ENCODE data around the gene KHNYN. TPM values are rescaled to one million over a fixed set of nuclear protein-coding genes. Genes with fewer than 3 reads are reported as not detected.

Gene KHNYN
- total RNA-seq, 4 donors from 2014 or later: 56.7 to 145 (median 84.3) TPM

- no peak overlapping the region for H3K27ac ChIP-seq
- WGBS: 81% methylated on average over 3 of the region's 3 CpGs
- TF ChIP-seq POLR2A (IDR thresholded peaks at IDR 0.05): no peak
- TF ChIP-seq, protein P1, sequence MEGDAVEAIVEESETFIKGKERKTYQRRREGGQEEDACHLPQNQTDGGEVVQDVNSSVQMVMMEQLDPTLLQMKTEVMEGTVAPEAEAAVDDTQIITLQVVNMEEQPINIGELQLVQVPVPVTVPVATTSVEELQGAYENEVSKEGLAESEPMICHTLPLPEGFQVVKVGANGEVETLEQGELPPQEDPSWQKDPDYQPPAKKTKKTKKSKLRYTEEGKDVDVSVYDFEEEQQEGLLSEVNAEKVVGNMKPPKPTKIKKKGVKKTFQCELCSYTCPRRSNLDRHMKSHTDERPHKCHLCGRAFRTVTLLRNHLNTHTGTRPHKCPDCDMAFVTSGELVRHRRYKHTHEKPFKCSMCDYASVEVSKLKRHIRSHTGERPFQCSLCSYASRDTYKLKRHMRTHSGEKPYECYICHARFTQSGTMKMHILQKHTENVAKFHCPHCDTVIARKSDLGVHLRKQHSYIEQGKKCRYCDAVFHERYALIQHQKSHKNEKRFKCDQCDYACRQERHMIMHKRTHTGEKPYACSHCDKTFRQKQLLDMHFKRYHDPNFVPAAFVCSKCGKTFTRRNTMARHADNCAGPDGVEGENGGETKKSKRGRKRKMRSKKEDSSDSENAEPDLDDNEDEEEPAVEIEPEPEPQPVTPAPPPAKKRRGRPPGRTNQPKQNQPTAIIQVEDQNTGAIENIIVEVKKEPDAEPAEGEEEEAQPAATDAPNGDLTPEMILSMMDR (IDR thresholded peaks at IDR 0.05): no peak
- no peak for TF ChIP-seq EP300 (IDR thresholded peaks at IDR 0.05)
- TF ChIP-seq POLR2AphosphoS5 (IDR thresholded peaks at IDR 0.05): no peak
Measured at GRCh38 chr14:24459331-24459730, 29.6 kb downstream of the KHNYN start.

DNA sequence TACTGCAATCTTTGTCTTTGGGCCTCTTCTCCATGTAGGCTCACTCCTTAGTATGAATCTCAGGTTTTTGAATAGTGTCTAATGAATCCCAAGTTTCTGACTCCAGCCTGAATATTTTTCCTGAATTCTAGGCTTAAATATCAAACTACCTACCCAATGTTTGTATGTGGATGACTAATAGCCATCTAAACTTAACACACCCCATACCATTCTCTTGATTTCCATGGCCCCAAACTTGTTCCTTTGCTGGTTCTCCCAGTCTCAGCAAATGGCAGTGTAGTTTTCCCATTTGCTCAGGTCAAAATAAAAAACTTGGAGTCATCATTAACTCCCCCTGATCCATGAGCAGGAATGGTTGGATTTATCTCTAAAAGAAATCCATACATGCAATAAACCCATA lies 31.6 kb downstream of the KHNYN start:
- Histone ChIP-seq H3K4me1 (no peaks in the 10 kb centered on the region), H3K27ac (no peak overlapping the region), H3K36me3 (no peaks in the 10 kb centered on the region), H3K9me3 (no peaks in the 10 kb centered on the region), H3K4me3 (no peak overlapping the region), H3K27me3 (no peaks in the 10 kb centered on the region)
- TF ChIP-seq POLR2AphosphoS5 (IDR thresholded peaks at IDR 0.05): no peak
- TF ChIP-seq POLR2A (IDR thresholded peaks at IDR 0.05): no peak
- TF ChIP-seq, protein P1 (IDR thresholded peaks at IDR 0.05): no peak
- no peak for DNase-seq (ENCODE audit: low spot score in 2 of 2)

More at GRCh38 chr14:24459331-24459730, 29.6 kb downstream of the KHNYN start:
- DNase-seq (ENCODE audit: low spot score in 2 of 2): no peak
- no peaks in the 10 kb centered on the region for H3K4me1 ChIP-seq
- H3K4me3 ChIP-seq: no peak overlapping the region
- H3K27me3 ChIP-seq: no peaks in the 10 kb centered on the region
- H3K9me3 ChIP-seq: peaks cover 4% of the 10 kb centered on the region
- H3K36me3 ChIP-seq: no peaks in the 10 kb centered on the region

DNA sequence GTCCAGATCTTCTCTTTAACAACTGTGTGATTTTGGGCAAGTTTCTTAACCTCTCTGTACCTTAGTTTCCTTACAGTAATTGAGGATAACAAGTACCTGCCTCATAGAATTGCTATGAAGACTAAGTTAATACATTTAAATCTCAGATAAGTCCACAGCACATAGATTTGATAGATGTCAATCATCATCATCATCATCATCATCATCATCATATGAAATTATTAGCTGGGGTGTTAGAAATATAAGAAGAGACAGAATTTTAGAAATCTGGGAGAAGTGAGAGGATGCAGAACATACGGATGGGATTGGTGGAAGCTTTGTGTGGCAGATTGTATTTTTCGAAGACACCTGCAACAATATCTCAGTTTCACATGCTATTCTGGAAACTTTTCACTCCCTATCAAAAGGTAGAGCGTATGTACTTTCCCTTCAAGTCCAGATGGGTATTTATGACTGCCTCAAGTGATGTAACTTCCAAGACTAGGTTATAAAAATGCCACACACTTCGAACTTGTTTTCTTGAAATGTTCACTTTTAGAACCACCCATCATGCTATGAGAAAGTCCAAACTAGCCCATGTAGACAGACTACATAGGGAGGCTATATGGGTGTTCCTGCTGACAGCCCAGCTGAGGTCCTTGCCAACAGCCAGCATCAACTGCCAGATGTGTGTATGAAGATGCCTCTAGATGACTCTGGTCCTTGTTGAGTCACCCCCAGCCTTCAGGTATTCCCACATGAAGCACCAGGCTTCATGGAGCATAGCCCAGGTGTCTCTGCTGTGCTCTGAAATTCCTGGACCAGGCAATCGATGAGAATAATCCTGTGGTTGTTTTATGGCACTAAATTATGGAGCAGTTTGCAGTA lies 33.5 kb downstream of the KHNYN start:
- Histone ChIP-seq H3K9me3 (no peaks in the 10 kb centered on the region), H3K27me3 (no peaks in the 10 kb centered on the region), H3K4me3 (no peak overlapping the region), H3K36me3 (no peaks in the 10 kb centered on the region), H3K4me1 (no peaks in the 10 kb centered on the region), H3K27ac (no peak overlapping the region)
- 65% methylated on average over 5 of the region's 5 CpGs for WGBS
- DNase-seq (ENCODE audit: low spot score in 2 of 2): no peak
- TF ChIP-seq, protein P1 (IDR thresholded peaks at IDR 0.05): no peak
- TF ChIP-seq EP300 (IDR thresholded peaks at IDR 0.05): no peak
- TF ChIP-seq POLR2AphosphoS5 (IDR thresholded peaks at IDR 0.05): no peak
- no peak for TF ChIP-seq POLR2A (IDR thresholded peaks at IDR 0.05)

- no peak for DNase-seq (ENCODE audit: low spot score in 2 of 2)
- TF ChIP-seq EP300 (IDR thresholded peaks at IDR 0.05) (no peak), POLR2AphosphoS5 (IDR thresholded peaks at IDR 0.05) (no peak), POLR2A (IDR thresholded peaks at IDR 0.05) (no peak)
- TF ChIP-seq, protein P1 (IDR thresholded peaks at IDR 0.05): no peak
- 82% methylated on average over 4 of the region's 4 CpGs for WGBS
Measured at GRCh38 chr14:24463884-24464785, 34.4 kb downstream of the KHNYN start.

DNA sequence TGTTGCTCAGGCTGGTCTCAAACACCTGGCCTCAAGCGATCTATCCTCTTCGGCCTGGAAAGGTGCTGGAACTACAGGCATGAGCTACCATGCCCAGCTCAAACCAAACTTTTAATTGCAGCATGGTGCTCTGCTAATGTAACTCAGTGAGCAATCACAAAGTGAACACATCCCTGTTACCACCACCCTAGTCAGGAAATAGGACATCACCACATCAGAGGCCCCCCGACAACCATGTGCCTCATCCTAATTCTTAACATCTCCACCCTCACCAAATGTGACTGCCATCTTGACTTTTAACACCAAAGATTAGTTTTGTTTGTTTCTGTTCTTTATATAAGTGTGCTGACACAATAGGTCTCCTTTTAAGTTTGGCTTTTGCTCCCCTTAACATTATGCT lies 35.6 kb downstream of the KHNYN start:
- Histone ChIP-seq H3K9me3 (no peaks in the 10 kb centered on the region), H3K27ac (no peak overlapping the region), H3K4me1 (no peaks in the 10 kb centered on the region), H3K36me3 (no peaks in the 10 kb centered on the region), H3K4me3 (no peak overlapping the region), H3K27me3 (no peaks in the 10 kb centered on the region)
- WGBS: 92% methylated on average over 3 of the region's 3 CpGs
- TF ChIP-seq POLR2AphosphoS5 (IDR thresholded peaks at IDR 0.05) (no peak), POLR2A (IDR thresholded peaks at IDR 0.05) (no peak), EP300 (IDR thresholded peaks at IDR 0.05) (no peak)
- TF ChIP-seq, protein P1 (IDR thresholded peaks at IDR 0.05): no peak
- no peak for DNase-seq (ENCODE audit: low spot score in 2 of 2)

More at GRCh38 chr14:24463884-24464785, 34.4 kb downstream of the KHNYN start:
- no peaks in the 10 kb centered on the region for H3K36me3 ChIP-seq
- no peaks in the 10 kb centered on the region for H3K4me1 ChIP-seq
- H3K27me3 ChIP-seq: no peaks in the 10 kb centered on the region
- H3K4me3 ChIP-seq: no peak overlapping the region
- no peak overlapping the region for H3K27ac ChIP-seq
- no peaks in the 10 kb centered on the region for H3K9me3 ChIP-seq
